HTERT RPE-1 (cell line): ENCODE data around the gene DYNLL1.
"Not testable (repeated sequence)": the region's sequence is repeated elsewhere in the genome, so short reads cannot be mapped to it uniquely, and the experiment has no call there.

Experiments
- in situ Hi-C: fragments of 300-500 bp; cut with MboI; formaldehyde crosslinking; loops from 4 replicates; pipeline ENCODE4 v1.14.3; 2020; ENCODE audit warnings: low sequenced_read_pairs

DYNLL1 gene

DNA sequence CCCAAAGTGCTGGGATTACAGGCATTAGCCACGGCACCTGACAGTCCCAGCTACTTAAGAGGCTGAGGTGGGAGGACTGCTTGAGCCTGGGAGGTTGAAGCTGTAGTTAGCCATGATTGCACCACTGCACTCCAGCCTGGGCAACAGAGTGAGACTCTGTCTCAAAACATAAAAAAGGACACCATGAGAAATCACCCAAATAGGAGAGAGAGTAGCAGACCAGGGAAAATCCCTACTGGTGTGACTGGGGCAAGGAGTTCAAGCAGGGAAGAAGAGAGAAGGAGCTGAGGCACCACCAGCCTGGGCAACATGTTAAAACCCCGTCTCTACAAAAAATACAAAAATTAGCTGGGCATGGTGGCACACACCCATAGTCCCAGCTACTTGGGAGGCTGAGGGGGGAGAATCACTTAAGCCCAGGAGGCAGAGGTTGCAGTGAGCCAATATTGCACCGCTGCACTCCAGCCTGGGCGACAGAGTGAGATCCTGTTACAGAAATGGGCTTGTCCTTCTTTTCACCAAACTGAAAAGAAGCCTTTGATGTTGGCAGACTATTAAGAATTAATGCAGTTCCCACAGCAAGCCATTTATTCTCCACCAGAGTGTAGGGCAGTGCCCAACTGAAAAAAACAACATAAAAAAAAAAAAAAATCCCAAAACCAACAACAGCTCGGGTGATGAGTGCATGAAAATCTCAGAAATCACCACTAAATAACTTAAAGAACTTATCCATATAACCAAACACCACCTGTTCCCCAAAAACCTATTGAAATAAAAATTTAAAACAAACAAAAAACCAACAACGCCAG is 21.9 kb upstream of the DYNLL1 start:
- in situ Hi-C loops, result no loop called here

DNA sequence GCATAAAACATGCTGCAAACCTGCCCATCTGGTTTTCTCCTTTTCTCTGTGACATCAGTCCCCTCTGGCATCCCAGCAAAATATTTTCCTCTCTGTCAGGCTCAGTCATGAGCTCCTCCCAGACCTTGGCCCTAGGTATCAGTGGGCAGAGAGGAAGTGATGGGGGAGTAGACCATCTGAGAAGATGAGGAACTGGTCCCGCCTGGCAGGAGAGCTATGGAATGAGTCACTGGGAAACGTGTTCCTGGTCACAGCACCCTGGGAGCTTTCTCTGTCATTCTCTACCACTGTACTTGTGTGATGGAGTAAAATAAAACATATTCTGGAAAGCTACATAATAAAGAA is 21.3 kb upstream of the DYNLL1 start:
- in situ Hi-C loops, result no loop called here

DNA sequence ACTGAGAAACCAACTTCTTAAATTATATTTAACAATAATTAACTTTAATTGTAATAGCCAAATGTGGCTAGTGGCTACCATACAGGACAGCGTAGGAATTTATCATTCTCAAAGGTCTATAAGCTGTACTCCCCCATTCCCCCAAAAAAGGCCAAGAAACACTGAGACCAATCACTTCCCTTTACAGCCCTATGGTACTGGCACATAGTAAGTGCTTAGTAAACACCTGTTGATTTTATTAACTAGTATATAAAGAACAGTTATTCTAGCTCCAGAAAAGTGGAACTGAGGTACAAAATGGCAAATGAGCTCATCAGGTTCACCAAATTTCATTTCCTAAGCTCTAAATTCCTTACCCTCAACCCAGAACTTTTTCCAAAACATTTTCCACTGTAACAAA is 20.3 kb upstream of the DYNLL1 start:
- in situ Hi-C loops, result no loop called here

DNA sequence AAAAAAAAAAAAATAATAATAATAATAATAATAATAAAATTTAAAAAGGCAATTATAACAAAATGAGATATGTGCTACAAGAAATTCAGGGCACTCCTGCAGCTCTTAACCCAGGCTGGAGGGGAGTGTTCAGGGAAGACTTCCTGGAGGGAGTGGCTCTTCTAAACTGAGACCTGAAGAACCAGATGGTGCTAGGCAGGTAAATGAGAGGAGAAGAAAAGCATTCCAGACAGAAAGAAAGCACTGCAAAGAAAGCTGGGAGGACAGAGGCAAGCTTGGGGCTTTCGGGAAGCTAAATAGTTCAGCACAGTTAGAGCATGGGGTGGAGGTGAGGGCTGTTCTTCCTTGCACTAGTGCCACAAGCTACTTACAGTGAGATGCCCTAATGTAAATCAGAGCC is 16.5 kb upstream of the DYNLL1 start:
- in situ Hi-C loops, result no loop called here

DNA sequence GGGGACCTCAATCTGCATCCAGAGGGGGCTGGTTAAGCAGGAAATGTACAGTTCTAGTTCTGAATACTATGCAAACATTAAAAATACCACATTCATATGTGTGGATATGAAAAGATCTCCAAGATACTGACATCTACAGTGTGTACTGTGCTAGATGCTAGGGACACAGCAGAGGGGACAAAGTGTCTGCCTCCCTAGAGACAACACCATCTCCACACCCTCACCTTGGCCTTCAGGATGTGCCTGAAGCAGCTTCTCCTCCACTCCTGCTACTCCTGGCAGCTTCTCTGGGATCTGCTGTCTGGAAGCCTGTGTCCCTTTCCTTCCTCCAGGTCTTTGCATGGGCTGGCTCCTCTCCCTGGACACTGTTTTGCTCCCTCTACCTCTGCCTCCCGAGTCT is 15.7 kb upstream of the DYNLL1 start:
- in situ Hi-C loops, result no loop called here

DNA sequence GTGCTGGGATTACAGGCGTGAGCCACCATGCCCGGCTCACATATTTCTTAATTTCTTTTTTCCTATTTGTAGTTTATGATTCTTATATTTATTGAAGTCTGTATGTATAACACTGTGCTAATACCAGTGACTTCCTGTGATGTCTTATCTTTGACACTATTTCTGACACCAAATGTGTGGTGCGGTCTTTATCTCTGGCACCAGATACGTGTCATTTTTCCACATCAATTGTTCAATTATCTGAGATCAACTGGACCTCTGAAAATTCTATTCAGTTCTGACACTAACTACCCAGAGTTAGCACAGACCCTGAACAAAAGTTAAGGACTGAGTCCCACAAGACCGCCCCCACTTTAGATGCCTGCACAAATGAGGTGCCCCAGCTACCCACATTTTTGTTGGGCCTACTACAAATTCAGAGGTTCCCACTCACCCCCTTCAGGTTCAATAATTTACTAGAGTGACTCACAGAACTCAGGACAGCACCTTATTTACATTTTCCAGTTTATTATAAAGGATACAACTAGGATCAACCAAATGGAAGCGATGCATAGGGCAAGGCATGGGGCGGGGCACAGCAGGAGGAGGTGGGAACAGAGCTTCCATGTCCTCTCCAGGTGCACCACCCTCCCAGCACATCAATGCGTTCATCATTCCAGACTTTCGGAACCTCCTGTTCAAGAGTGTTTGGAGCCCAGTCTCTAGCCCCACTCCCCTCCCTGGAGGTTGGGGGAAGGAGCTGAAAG is 14.7 kb upstream of the DYNLL1 start:
- in situ Hi-C loops, result no loop called here

DNA sequence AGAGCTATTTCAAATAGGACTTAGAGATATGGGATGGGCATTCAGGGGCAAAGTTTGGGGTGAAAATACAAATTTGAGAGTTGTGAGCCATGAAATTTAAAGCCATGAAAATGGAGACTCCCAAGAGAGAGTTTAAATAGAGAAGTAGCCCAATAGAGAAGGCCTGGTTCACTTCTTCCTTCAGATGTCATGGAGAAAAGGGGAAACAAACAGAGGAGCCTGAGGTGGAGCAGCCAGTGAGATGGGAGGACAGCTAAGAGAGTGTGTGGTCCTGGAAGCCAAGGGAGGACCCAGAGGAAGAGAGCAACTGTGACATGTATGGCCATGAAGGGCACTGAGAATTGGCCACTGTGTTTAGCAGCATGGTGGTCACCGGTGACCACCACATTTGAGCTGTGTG is 12.3 kb upstream of the DYNLL1 start:
- in situ Hi-C loops, result no loop called here

DNA sequence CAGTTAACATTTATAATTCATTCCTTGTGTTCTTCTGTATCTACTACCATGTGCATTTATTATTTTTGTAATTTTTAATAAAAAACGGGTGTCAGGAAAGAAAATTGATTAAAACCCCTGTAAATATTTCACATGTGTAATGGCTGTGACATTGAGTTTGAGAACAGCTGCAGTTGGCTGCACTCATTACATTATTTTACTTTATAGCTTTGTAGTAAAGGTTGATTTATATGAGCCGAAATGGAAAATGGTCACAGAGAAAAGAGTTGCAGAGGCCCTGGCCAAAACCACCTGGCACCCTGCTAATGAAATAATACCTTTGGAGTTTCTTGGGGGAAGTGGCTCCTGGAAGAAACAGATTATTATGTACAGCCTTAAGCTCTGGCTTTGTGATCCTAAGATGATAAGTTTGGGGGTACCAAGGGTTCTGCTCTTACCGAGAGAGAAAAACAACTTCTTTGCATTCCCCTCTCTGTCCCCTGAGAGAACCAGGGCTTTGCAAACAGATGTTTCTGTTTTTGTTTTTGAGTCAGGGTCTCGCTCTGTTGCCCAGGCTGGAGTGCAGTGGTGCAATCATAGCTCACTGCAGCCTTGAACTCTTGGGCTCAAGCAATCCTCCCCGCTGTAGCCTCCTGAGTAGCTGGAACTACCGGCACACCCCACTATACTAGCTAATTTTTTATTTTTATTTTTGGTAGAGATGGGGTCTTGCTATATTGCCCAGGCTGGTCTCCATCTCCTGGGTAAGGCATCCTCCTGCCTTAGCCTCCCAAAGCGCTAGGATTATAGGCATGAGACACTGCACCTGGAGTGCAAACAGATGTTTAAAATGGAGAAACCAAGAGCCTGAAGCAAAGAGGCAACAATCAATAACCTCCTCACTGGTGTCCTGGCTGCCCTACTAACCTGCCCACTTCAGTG is 9.7 kb upstream of the DYNLL1 start:
- in situ Hi-C loops, result no loop called here

DNA sequence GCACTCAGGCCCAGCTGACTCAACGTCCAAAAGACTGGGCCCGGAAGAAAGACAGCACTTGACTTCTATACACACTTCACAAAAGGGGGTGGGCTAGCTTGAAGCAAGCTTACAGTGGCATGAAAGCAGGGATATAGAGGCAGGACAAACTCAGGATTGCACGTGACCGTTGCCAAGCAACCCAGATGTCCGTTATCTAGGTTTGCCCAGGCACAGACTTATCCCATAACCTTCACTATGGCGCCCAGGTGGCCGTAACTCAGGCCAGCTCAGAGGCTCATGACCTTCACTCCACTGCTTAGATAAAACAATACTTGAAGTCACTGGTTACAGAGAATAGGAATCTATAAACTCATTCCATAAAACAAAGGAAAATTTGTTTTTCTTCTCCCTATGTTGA is 8.4 kb upstream of the DYNLL1 start:
- in situ Hi-C loops, result not testable (repeated sequence)

DNA sequence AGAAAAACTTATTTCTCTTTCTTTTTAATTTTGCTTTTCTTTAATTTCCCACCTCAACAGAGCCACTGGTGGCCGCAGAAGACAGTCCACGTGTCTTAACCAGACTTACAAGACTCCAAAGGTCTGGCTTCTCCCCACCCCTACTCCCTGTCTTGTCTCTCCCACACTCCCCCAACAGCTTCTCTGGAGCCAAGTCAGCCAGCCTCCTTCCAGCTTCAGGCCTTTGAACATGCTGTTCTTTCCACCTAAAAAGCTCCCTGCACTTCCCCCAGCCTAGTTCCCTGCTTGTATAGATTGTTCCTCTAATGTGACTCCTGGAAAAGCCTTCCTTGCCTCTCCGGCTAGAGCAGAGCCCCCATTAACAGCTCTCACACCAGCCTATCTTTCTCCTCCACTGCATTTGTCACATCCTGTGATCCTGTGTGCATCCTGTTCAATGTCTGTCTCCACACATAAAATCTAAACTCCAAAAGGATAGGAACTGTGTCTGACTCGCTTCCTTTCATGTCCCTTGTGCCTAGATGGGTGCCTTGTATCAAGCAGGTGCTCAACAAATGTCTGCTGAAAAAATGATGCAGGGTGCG is 7.8 kb upstream of the DYNLL1 start:
- in situ Hi-C loops, result no loop called here

DNA sequence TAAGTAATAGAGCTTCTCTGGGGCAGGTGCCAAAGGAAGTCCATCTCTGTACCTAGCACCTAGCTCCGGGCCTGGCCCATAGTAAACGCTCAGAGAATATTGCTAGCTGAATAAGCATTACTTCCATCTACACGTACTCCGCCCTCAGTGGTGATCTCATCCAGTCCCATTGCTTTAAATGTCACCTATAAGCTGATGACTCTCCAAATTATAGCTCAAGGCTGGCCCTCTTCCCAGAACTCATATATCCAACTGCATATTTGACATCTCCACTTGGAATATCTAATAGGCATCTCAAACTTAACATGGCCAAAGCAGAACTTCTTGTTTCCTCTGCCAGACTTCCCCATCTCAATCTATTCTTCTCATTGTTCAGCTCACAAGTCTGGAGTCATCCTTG is 6.9 kb upstream of the DYNLL1 start:
- in situ Hi-C loops, result no loop called here

DNA sequence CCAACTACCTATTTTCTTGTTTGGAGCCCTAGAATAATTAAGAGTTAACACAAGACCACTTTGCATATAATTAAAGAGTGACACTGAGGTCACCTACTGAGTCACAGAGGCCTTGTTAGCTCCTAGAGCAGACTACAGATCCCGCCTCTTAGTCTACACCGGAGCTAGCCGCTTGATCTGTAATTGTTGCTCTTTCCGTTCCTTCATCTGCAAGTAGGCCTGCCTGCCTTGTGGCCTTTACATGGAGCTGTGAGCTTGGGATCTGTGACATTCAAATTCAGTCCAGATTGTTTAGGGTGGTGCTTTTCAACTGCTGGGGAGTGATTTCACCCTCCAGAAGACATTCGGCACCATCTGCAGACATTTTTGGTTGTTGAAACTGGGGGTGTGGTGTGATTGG is 5.6 kb upstream of the DYNLL1 start:
- in situ Hi-C loops, result no loop called here

DNA sequence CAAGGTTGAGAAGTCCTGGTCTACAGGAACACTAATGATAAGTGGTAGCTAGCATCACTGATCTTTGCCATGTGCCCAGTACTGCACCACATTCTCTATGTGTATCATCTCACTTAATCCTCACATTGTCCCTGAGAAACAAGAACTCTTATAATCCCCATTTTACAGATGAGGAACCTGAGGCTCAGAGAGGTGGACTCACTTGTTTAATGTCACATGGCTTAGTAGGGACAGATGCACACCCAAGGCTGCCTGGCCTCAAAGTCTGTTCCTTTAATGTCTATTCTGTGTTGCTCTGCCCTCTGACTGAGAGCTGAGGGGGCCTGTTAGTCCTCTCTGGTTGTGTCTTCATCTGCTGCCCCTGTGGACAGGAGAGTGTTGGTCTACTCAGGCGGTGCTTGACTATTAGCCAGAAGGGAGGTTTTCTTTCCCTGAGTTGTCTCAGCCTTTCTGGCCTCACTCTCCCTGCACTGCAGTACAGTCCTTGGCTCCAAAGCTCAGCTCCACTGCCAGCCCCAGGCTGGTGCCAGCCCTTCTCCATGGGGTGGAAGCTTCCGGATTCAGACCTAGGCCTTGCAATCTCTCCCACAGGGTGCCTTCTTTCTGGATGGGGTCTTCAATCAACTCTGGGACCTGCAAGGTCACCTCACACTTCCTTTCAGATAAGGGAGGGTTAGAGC is 4.9 kb upstream of the DYNLL1 start:
- in situ Hi-C loops, result no loop called here

DNA sequence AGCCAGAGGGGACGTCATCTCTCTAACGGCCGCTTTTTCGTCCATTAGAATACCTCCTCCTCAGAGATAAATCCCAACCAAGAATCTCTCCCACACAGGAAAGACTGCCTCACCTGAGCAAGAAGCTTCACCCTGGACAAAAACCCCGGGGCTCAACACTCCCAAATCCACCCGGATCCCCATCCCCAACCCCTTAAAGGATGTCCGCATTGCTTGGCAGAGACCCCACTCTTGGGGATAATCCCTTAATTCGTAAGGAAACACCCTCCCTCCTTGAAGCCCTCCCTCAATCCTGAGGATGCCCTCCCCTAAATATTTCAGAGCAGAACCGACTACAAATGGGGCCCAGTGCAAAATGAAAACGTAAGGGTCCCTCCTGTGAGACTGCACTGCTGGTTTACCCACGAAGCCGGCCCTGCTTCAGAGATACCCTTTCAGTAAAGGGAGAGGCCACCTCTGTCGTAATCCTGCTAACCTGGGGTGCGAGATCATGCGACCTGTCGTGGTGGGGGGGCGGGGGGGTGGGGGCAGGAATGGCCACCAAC is 655 bp upstream of the DYNLL1 start:
- in situ Hi-C loops, result no loop called here

DNA sequence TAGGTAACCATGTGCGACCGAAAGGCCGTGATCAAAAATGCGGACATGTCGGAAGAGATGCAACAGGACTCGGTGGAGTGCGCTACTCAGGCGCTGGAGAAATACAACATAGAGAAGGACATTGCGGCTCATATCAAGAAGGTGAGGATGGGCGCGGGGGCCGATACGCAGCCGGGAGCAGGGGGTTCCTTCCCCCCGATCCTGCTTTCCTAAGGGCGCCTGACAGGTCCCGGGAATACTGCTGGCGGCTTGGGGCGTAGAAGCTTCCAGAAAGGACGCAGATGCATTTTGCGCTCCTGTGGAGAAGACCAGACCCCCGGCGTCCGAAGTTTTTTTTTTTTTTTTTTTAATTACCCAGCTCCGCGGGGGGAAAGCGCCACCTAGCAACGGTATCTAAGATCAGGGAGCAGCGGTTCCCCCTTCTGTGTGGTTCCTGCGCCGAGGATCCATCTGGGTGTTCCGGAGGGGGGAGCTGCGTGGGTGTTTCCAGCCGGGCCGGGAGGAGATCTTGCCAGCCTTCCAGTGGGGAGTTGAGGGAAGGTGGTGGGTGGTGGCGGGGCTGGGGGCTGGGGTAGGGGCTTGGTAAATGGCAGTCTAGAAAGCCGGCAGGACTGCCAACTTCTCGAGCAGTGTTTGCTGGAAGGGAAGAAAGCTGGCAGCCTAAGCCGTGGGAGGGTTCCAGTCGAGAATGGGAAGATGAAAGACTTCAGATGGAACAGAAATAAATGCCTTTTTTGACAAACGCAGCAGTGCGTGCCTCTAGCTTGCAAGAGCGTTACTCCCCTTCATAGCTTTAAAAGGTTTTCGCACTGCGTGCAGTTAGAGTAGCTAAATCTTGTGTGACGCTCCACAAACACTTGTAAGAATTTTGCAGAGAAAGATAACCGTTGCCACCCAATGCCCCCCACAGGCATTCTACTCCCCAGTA is 764 bp downstream of the DYNLL1 start:
- in situ Hi-C loops, result no loop called here

DNA sequence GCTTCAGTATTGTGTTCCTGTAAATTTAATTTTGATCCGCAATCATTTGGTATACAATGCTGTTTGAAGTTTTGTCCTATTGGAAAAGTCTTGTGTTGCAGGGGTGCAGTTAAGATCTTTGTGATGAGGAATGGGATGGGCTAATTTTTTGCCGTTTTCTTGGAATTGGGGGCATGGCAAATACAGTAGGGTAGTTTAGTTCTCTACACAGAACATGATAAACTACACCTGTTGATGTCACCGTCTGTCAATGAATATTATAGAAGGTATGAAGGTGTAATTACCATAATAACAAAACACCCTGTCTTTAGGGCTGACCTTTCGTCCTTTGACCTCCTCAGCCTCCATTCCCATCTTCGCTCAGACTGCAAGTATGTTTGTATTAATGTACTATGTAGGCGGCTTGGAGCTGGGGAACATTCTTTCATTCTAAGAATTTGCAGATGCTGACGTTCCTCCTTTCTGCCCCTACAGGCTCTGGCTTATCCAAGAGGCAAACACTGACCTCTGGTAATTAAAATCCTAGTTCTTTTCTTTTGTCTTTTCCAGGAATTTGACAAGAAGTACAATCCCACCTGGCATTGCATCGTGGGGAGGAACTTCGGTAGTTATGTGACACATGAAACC is 1.7 kb downstream of the DYNLL1 start:
- in situ Hi-C loops, result no loop called here

DNA sequence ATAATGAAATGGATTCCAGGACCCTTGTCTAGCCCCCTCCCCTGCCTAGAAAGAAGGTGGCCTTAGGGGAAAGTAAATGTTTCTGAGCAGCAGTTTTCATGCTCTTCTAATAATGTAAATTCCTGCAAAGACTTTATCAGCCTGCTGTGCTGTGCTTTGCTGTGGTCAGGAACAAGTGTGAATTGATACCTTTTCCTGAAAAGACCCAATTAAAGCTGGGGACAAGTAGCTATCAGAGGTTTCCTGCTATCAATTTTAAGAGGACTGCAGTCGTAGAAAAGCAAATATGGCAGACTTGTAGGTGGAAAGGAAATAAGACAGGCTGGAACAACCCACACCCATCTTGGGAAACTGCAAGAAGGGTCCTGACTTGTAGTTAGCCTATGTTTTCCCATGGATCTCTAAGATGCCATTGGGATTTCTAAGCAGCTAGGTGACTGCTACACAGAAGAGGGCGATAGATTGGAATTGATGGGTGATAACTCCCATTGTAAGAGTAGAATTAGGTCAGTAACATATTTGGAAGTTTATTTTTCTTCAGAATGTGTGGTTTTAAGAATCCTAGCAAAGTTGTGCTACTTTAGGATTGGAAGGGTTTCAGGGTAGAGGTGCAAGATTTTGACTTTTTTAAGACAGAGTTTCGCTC is 3.1 kb downstream of the DYNLL1 start:
- in situ Hi-C loops, result no loop called here

DNA sequence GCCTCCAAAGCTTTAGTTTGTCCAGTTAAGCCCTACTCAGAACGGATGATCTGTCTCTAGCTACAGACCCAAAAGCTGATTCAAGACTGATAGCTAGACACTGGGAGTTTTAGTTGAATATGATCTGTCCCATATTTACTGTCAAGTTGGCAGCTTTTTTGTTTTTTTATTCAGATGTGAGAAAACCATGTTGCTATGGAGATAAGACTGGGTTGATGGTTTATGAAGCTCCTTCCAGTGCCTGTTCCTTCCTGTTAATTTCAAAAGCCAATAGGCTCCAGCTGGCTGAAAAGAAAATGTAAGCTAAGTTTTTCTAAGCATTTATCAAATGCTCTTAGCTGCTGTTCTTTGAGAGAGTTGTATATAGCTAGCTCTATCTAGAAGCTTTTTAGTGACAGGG is 4.7 kb downstream of the DYNLL1 start:
- in situ Hi-C loops, result no loop called here
